H7 (cell line): Measurements from ENCODE around the gene MAN2B1. TPM values are rescaled to one million over a fixed set of nuclear protein-coding genes. Genes with fewer than 3 reads are reported as not detected.

Experiments used
- DNase-seq: peaks from one replicate; pipeline ENCODE4 v3.0.0; 2012
- H3K27me3 ChIP-seq: 2 replicates; pipeline ENCODE4 v1.6.0; 2011; ENCODE audit warnings: mild to moderate bottlenecking, low read length; ENCODE audit not compliant: control insufficient read depth, insufficient read depth
- H3K36me3 ChIP-seq: replicated peaks from 2 replicates; pipeline ENCODE4 v1.5.1; 2011; ENCODE audit warnings: low read length; ENCODE audit not compliant: control insufficient read depth, insufficient read depth
- H3K4me3 ChIP-seq: 2 replicates; pipeline ENCODE4 v1.5.1; 2011; ENCODE audit warnings: low read depth, mild to moderate bottlenecking, control low read depth, low read length, moderate library complexity; ENCODE audit not compliant: insufficient read depth
- total RNA-seq: library from RNA; depleted of rRNA; stranded (reverse); fragments of >200 nt; shearing (Covaris generic); gene quantifications from 2 replicates; pipeline ENCODE4 v1.2.3, GENCODE V29; 2014; rRNA removed

Gene MAN2B1
- total RNA-seq, 1 experiment from 2014 or later, result 58.4 TPM

- no peaks in the 10 kb centered on the region for H3K27me3 ChIP-seq
- H3K36me3 ChIP-seq, result no peaks in the 10 kb centered on the region; the same call in none of the 2 replicates
- DNase-seq, result peak; percentile 57
- no peak overlapping the region for H3K4me3 ChIP-seq
Observed at GRCh38 chr19:12596927-12597548, 69.5 kb downstream of the MAN2B1 start.

Other genes with a start within 250 kb of the MAN2B1 start
- gene ZNF443, start 225.7 kb downstream of the MAN2B1 start, total RNA-seq, result 0.24 and 0.41 TPM in 2 replicates
- 0.30 and 0.42 TPM in 2 replicates for gene ZNF709, start 181.9 kb downstream of the MAN2B1 start, total RNA-seq
- 2.7 and 3.5 TPM in 2 replicates for gene ZNF564, start 115.3 kb downstream of the MAN2B1 start, total RNA-seq
- 3.1 and 5.2 TPM in 2 replicates for gene ZNF490, start 55.9 kb downstream of the MAN2B1 start, total RNA-seq
- 7.4 and 10.2 TPM in 2 replicates for gene ZNF791, start 55.8 kb downstream of the MAN2B1 start, total RNA-seq
- 11.6 and 12.5 TPM in 2 replicates for gene WDR83, start 65 bp upstream of the MAN2B1 start, total RNA-seq
- gene DHPS, start 15.1 kb upstream of the MAN2B1 start, total RNA-seq, result 83.1 and 86.4 TPM in 2 replicates
- not detected in 2 replicates for gene GNG14, start 21.3 kb upstream of the MAN2B1 start, total RNA-seq
- 15.3 and 21.2 TPM in 2 replicates for gene FBXW9, start 29.9 kb upstream of the MAN2B1 start, total RNA-seq
- gene TNPO2, start 57.2 kb upstream of the MAN2B1 start, total RNA-seq, result 34.1 and 48.9 TPM in 2 replicates
- 186 and 218 TPM in 2 replicates for gene TRIR, start 67.9 kb upstream of the MAN2B1 start, total RNA-seq
- gene GET3, start 70.8 kb upstream of the MAN2B1 start, total RNA-seq, result 113 and 166 TPM in 2 replicates
- gene BEST2, start 85.0 kb upstream of the MAN2B1 start, total RNA-seq, result 0.37 and 1.5 TPM in 2 replicates
- gene HOOK2, start 108.8 kb upstream of the MAN2B1 start, total RNA-seq, result 15.4 and 30.4 TPM in 2 replicates
- gene JUNB, start 124.7 kb upstream of the MAN2B1 start, total RNA-seq, result 10.0 and 22.6 TPM in 2 replicates
- gene PRDX2, start 135.1 kb upstream of the MAN2B1 start, total RNA-seq, result 508 and 571 TPM in 2 replicates
- not detected in 2 replicates for gene THSD8, start 135.3 kb upstream of the MAN2B1 start, total RNA-seq
- 85.4 and 104 TPM in 2 replicates for gene RNASEH2A, start 139.8 kb upstream of the MAN2B1 start, total RNA-seq
- 1.3 TPM in 2 replicates for gene RTBDN, start 167.8 kb upstream of the MAN2B1 start, total RNA-seq
- gene MAST1, start 171.8 kb upstream of the MAN2B1 start, total RNA-seq, result 5.5 and 7.0 TPM in 2 replicates
- 15.3 and 16.8 TPM in 2 replicates for gene DNASE2, start 214.7 kb upstream of the MAN2B1 start, total RNA-seq
- 0.37 and 0.76 TPM in 2 replicates for gene KLF1, start 220.5 kb upstream of the MAN2B1 start, total RNA-seq
- 42.3 and 59.4 TPM in 2 replicates for gene GCDH, start 224.4 kb upstream of the MAN2B1 start, total RNA-seq